GM12873 (cell line): ENCODE data around the gene HBD.
"Not testable (repeated sequence)": the region's sequence is repeated elsewhere in the genome, so short reads cannot be mapped to it uniquely, and the experiment has no call there.

Experiments
- CTCF ChIP-seq: IDR thresholded peaks from 2 replicates; pipeline ENCODE4 v1.5.1; 2012; ENCODE audit warnings: low read depth, mild to moderate bottlenecking, moderate library complexity, low read length, control low read depth; ENCODE audit not compliant: insufficient read depth; ENCODE audit errors: missing control alignments

HBD gene

DNA sequence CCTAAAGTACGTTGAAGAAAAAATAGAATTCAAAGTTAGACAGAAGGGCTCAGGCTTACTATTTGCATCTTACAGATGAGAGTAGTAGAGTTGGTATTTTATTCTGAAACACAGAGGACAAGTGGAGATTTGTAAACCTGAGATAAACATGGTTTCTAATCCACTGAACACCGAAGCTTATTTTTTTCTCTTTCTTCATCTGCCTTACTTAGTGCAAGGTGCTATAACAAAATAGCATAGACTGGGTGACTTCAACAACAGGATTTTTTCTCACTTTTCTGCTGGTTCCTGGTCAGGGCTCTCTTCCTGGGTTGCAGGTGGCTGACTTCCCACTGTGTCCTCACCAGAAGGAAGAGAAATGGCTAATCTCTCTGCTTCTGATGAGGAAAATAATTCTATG lies 17.5 kb upstream of the HBD start:
- TF ChIP-seq CTCF = no peak

- TF ChIP-seq CTCF = no peak
Measured at GRCh38 chr11:5250543-5251204, 16.4 kb upstream of the HBD start.

DNA sequence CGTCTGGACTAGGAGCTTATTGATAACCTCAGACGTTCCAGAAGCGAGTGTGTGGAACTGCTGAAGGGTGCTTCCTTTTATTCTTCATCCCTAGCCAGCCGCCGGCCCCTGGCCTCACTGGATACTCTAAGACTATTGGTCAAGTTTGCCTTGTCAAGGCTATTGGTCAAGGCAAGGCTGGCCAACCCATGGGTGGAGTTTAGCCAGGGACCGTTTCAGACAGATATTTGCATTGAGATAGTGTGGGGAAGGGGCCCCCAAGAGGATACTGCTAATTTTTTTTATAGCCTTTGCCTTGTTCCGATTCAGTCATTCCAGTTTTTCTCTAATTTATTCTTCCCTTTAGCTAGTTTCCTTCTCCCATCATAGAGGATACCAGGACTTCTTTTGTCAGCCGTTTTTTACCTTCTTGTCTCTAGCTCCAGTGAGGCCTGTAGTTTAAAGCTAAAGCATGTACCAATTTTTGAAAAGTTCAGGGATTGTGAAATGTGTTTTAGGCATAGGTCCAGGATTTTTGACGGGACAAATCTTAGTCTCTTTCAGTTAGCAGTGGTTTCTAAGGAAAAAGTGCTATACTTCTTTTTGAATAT lies 15.6 kb upstream of the HBD start, which contains the start of gene HBG1:
TSS of gene HBG1 (minus strand) at position 51 of the 590 bp plus-strand sequence. CDS start 53 bp downstream, outside the sequence.
- TF ChIP-seq CTCF = not testable (repeated sequence)

DNA sequence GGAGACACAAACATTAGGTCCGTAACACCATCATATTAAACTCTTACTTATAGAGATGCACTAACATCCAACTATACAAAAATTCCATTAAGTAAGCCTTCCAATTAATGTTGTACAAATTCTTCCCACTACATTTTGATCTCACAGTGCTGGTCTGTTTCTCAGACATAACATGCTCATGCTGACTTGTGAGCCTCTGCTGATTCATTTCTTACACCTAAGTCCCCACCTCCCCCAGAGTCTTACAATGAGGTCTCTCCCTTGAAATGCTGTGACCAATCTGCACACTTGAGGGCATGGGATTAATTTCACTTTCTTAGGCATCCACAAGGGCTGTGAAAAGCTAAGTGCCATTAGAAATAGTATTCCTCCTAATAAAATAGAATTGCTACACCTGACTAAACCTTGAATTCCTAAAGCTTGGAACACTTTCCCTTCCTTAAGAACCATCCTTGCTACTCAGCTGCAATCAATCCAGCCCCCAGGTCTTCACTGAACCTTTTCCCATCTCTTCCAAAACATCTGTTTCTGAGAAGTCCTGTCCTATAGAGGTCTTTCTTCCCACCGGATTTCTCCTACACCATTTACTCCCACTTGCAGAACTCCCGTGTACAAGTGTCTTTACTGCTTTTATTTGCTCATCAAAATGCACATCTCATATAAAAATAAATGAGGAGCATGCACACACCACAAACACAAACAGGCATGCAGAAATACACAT lies 13.3 kb upstream of the HBD start:
- no peak for TF ChIP-seq CTCF

DNA sequence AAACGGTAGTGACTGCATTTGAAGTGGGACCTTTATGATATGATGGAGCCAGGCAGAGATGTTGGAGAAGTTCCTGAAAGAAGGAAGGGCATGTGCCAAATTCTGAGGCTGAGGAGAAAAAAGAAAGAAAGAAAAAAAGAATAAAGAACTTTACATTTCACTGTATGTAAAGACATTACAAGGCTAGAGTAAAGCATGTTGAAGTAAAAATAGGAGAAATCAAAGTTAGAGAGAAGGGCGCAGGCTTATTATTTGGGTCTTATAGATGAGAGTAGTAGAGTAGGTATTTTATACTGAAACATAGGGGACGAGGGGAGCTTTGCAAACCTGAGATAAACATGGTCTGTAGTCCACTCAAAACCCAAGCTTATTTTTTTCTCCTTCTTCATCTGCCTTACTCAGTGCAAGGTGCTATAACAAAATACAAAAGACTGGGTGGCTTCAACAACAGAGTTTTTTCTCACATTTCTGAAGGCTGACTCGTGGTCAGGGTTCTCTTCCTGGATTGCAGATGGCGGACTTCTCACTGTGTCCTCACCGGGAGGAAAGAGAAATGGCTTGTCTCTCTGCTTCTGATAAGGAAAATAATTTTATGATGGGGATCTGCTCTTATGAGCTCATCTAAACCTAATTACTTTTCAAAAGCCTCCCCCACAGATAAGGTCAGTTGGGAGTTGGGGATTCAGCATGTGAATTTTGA lies 12.6 kb upstream of the HBD start:
- no peak for TF ChIP-seq CTCF

GRCh38 chr11:5245155-5245554 lies 10.9 kb upstream of the HBD start:
- no peak for TF ChIP-seq CTCF

DNA sequence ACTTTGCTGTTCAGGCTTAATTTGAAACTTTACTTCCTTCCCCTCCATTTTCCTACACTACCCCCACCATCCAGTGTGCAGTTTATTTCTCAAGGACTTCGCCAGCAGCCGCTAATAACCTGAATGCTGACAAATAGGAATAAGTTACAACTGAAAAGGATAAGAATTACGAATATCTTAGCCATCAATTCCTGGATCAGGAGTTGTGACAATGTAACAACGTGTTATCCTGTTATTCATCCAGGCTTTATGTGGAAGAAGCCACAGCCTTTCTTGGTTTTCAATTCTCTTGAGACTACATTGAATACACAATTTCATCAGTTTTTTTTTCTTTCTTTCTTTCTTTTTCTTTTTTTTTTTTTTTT lies 9.5 kb upstream of the HBD start:
- TF ChIP-seq CTCF = no peak
